ENCODE data around the gene EXOC2. TPM values are rescaled to one million over a fixed set of nuclear protein-coding genes. Genes with fewer than 3 reads are reported as not detected.
A peak's percentile ranks its signal among the peaks of the same experiment; 100 is the strongest.

EXOC2 gene
- total RNA-seq, 1 donor from 2014 or later = 46.5 TPM

GRCh38 chr6:715709-716491, 23.0 kb upstream of the EXOC2 start:
- no peaks in the 10 kb centered on the region for H3K36me3 Mint-ChIP-seq
- H3K36me3 ChIP-seq = no peaks in the 10 kb centered on the region
- H3K79me2 ChIP-seq (ENCODE audit: low read depth) = no peaks in the 10 kb centered on the region
- no peak overlapping the region for H3K9ac ChIP-seq
- H2AFZ ChIP-seq (replicated peaks) = no peak overlapping the region
- no peaks in the 10 kb centered on the region for H4K20me1 ChIP-seq (ENCODE audit: low read depth)
- TF ChIP-seq EZH2phosphoT487 (IDR thresholded peaks at IDR 0.05) (no peak), CTCF (IDR thresholded peaks at IDR 0.05) (no peak), EZH2 (IDR thresholded peaks at IDR 0.05) (no peak)
- H3K4me1 ChIP-seq = no peaks in the 10 kb centered on the region
- H3F3A ChIP-seq (ENCODE audit: low read depth) = peaks cover 6% of the 10 kb centered on the region
- no peak for DNase-seq (ENCODE audit: low spot score)
- peaks cover 8% of the 10 kb centered on the region for H3K4me1 Mint-ChIP-seq
- H3K27ac ChIP-seq = no peak overlapping the region
- no peak overlapping the region for H3K4me2 ChIP-seq
- H3K27ac Mint-ChIP-seq = no peak overlapping the region
- H3K9me3 Mint-ChIP-seq = no peaks in the 10 kb centered on the region
- H3K4me3 ChIP-seq = no peak overlapping the region
- peaks cover 2% of the 10 kb centered on the region for H3K27me3 Mint-ChIP-seq (ENCODE audit: insufficient read depth, low read depth)
- H3K9me3 ChIP-seq (ENCODE audit: low read depth) = no peaks in the 10 kb centered on the region
- H3K4me3 Mint-ChIP-seq = no peak overlapping the region
- H3K27me3 ChIP-seq = peaks cover 12% of the 10 kb centered on the region

- H3K9me3 ChIP-seq (ENCODE audit: low read depth) = no peaks in the 10 kb centered on the region
- Mint-ChIP-seq H3K9me3 (no peaks in the 10 kb centered on the region), H3K4me1 (peaks cover 13% of the 10 kb centered on the region), H3K27me3 (ENCODE audit: insufficient read depth, low read depth) (peaks cover 9% of the 10 kb centered on the region), H3K36me3 (no peaks in the 10 kb centered on the region), H3K27ac (no peak overlapping the region), H3K4me3 (no peak overlapping the region)
- DNase-seq (ENCODE audit: low spot score) = no peak
- no peaks in the 10 kb centered on the region for H3K36me3 ChIP-seq
- H3K79me2 ChIP-seq (ENCODE audit: low read depth) = no peaks in the 10 kb centered on the region
- H3F3A ChIP-seq (ENCODE audit: low read depth) = peaks cover 6% of the 10 kb centered on the region
- H3K9ac ChIP-seq = no peak overlapping the region
- H3K27me3 ChIP-seq = peaks cover 29% of the 10 kb centered on the region
- no peaks in the 10 kb centered on the region for H4K20me1 ChIP-seq (ENCODE audit: low read depth)
- peaks cover 3% of the 10 kb centered on the region for H3K4me1 ChIP-seq
- no peak overlapping the region for H2AFZ ChIP-seq (replicated peaks)
- TF ChIP-seq EZH2 (IDR thresholded peaks at IDR 0.05) = no peak
- no peak for TF ChIP-seq EZH2phosphoT487 (IDR thresholded peaks at IDR 0.05)
- H3K4me3 ChIP-seq = no peak overlapping the region
- no peak overlapping the region for H3K4me2 ChIP-seq
- no peak overlapping the region for H3K27ac ChIP-seq
These were observed 21.2 kb upstream of the EXOC2 start for GRCh38 chr6:714100-714499.

- no peaks in the 10 kb centered on the region for H3K9me3 ChIP-seq (ENCODE audit: low read depth)
- no peaks in the 10 kb centered on the region for H3K9me3 Mint-ChIP-seq
- no peak for DNase-seq (ENCODE audit: low spot score)
- H3K4me2 ChIP-seq = no peak overlapping the region
- H3K79me2 ChIP-seq (ENCODE audit: low read depth) = no peaks in the 10 kb centered on the region
- H4K20me1 ChIP-seq (ENCODE audit: low read depth) = no peaks in the 10 kb centered on the region
- no peak overlapping the region for H3K4me3 ChIP-seq
- no peak overlapping the region for H3K4me3 Mint-ChIP-seq
- H3K27me3 Mint-ChIP-seq (ENCODE audit: insufficient read depth, low read depth) = peaks cover 9% of the 10 kb centered on the region
- H3K27me3 ChIP-seq = peaks cover 29% of the 10 kb centered on the region
- H3F3A ChIP-seq (ENCODE audit: low read depth) = peaks cover 6% of the 10 kb centered on the region
- H3K4me1 Mint-ChIP-seq = peaks cover 13% of the 10 kb centered on the region
- no peak overlapping the region for H3K27ac ChIP-seq
- no peak overlapping the region for H3K27ac Mint-ChIP-seq
- H2AFZ ChIP-seq (replicated peaks) = no peak overlapping the region
- H3K9ac ChIP-seq = no peak overlapping the region
- no peaks in the 10 kb centered on the region for H3K36me3 ChIP-seq
- no peaks in the 10 kb centered on the region for H3K36me3 Mint-ChIP-seq
- TF ChIP-seq EZH2 (IDR thresholded peaks at IDR 0.05) (no peak), EZH2phosphoT487 (IDR thresholded peaks at IDR 0.05) (no peak), CTCF (IDR thresholded peaks at IDR 0.05) (no peak)
- H3K4me1 ChIP-seq = peaks cover 3% of the 10 kb centered on the region
These were observed 20.4 kb upstream of the EXOC2 start for GRCh38 chr6:713351-713750.

- Histone ChIP-seq H4K20me1 (ENCODE audit: low read depth) (no peaks in the 10 kb centered on the region), H3K9me3 (ENCODE audit: low read depth) (no peaks in the 10 kb centered on the region), H3K36me3 (no peaks in the 10 kb centered on the region), H3K4me2 (no peak overlapping the region), H3K27me3 (peaks cover 29% of the 10 kb centered on the region), H3F3A (ENCODE audit: low read depth) (peaks cover 7% of the 10 kb centered on the region), H2AFZ (replicated peaks) (no peak overlapping the region), H3K79me2 (ENCODE audit: low read depth) (no peaks in the 10 kb centered on the region), H3K27ac (no peak overlapping the region), H3K9ac (no peak overlapping the region), H3K4me1 (peaks cover 7% of the 10 kb centered on the region), H3K4me3 (no peak overlapping the region)
- no peaks in the 10 kb centered on the region for H3K36me3 Mint-ChIP-seq
- no peaks in the 10 kb centered on the region for H3K9me3 Mint-ChIP-seq
- H3K27me3 Mint-ChIP-seq (ENCODE audit: insufficient read depth, low read depth) = peaks cover 7% of the 10 kb centered on the region
- peaks cover 13% of the 10 kb centered on the region for H3K4me1 Mint-ChIP-seq
- H3K27ac Mint-ChIP-seq = no peak overlapping the region
- no peak for TF ChIP-seq EZH2phosphoT487 (IDR thresholded peaks at IDR 0.05)
- DNase-seq (ENCODE audit: low spot score) = no peak
- peak overlapping the region; percentile 44 for H3K4me3 Mint-ChIP-seq
These were observed 19.9 kb upstream of the EXOC2 start for GRCh38 chr6:712805-713204.
